Vagina (tissue), 2 donors: ENCODE measurements around the gene KRT71. TPM values are rescaled to one million over a fixed set of nuclear protein-coding genes. Genes with fewer than 3 reads are reported as not detected.

Experiments
- DNase-seq, 2 donors: peaks; one replicate each; pipeline ENCODE4 v3.0.0-alpha.2; 2017; ENCODE audit errors: extremely low spot score in 2 of 2
- H3K27ac ChIP-seq: fragments of 200-600 bp; sonication (generic); one replicate; pipeline ENCODE4 v1.5.1; 2019
- H3K27me3 ChIP-seq: fragments of 200-600 bp; sonication (generic); one replicate; pipeline ENCODE4 v1.5.1; 2019
- H3K36me3 ChIP-seq, 2 donors: fragments of 200-600 bp; sonication (generic); one replicate each; pipeline ENCODE4 v1.5.1; 2017 to 2019
- H3K4me1 ChIP-seq: fragments of 200-600 bp; sonication (generic); one replicate; pipeline ENCODE4 v1.5.1; 2019
- H3K4me3 ChIP-seq, 2 donors: fragments of 200-600 bp; sonication (generic); 1 replicate in 1 of 2; 2 replicates in 1 of 2; pipeline ENCODE4 v1.5.1; 2016 to 2019
- H3K9me3 ChIP-seq: fragments of 200-600 bp; sonication (generic); one replicate; pipeline ENCODE4 v1.5.1; 2019
- POLR2A ChIP-seq, 2 donors: fragments of 450-650 bp; IDR thresholded peaks; one replicate each; pipeline ENCODE4 v1.6.1; 2017; ENCODE audit warnings: antibody characterized with exemption in 2 of 2, mild to moderate bottlenecking in 2 of 2, moderate library complexity in 2 of 2
- POLR2AphosphoS5 ChIP-seq, 2 donors: sonication (generic); formaldehyde crosslinking; IDR thresholded peaks; one replicate each; pipeline ENCODE4 v1.9.0; 2017; ENCODE audit warnings: antibody characterized with exemption in 2 of 2, mild to moderate bottlenecking in 2 of 2, low read depth in 1 of 2; ENCODE audit not compliant: insufficient read depth in 1 of 2
- intact Hi-C: fragments of 100-400 bp; cut with DNase I; formaldehyde crosslinking; loops from one replicate; pipeline ENCODE4 v1.15.1; 2023
- total RNA-seq: library from RNA; depleted of rRNA; stranded (reverse); fragments of >200 nt; gene quantifications from one replicate; pipeline ENCODE4 v1.2.3, GENCODE V29; 2016
- TF ChIP-seq, protein P1 (sequence below), 3 experiments: fragments of 450-650 bp in 2 of 3; fragments of 200-600 bp in 1 of 3; sonication (generic) in 1 of 3; IDR thresholded peaks; one replicate each; pipeline ENCODE4 v1.5.1; 2017 to 2019; ENCODE audit warnings: antibody characterized with exemption in 3 of 3, mild to moderate bottlenecking in 2 of 3, moderate library complexity in 2 of 3

The KRT71 gene
- total RNA-seq, 1 donor from 2014 or later = not detected

DNA sequence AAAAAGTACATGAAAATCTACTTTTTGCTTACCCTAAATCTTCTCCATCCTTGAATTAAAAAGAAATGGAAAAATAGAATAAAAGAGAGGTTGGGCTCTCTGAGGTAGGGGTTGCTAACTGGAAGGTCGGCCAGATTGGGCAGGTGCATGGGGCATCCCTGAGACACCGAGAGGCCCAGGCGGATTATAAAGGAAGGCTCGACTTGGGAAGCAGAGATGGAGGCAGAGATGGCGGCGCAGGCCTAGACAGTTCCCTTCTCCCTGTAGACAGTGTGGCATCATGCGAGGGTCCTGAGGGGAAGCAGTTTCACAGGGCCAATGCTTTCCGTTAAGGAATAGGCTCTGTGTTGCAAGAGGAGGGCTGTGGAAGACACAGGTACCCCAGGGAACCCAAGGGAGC lies 24.4 kb upstream of the KRT71 start:
- TF ChIP-seq, protein P1, sequence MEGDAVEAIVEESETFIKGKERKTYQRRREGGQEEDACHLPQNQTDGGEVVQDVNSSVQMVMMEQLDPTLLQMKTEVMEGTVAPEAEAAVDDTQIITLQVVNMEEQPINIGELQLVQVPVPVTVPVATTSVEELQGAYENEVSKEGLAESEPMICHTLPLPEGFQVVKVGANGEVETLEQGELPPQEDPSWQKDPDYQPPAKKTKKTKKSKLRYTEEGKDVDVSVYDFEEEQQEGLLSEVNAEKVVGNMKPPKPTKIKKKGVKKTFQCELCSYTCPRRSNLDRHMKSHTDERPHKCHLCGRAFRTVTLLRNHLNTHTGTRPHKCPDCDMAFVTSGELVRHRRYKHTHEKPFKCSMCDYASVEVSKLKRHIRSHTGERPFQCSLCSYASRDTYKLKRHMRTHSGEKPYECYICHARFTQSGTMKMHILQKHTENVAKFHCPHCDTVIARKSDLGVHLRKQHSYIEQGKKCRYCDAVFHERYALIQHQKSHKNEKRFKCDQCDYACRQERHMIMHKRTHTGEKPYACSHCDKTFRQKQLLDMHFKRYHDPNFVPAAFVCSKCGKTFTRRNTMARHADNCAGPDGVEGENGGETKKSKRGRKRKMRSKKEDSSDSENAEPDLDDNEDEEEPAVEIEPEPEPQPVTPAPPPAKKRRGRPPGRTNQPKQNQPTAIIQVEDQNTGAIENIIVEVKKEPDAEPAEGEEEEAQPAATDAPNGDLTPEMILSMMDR (IDR thresholded peaks at IDR 0.05) = no peak
- TF ChIP-seq POLR2AphosphoS5 (IDR thresholded peaks at IDR 0.05; ENCODE audit: insufficient read depth in 1 of 2, low read depth in 1 of 2) (no peak), POLR2A (IDR thresholded peaks at IDR 0.05) (no peak)
- Histone ChIP-seq H3K4me1 (no peaks in the 10 kb centered on the region), H3K4me3 (no peak overlapping the region), H3K36me3 (no peaks in the 10 kb centered on the region), H3K27me3 (no peaks in the 10 kb centered on the region), H3K9me3 (no peaks in the 10 kb centered on the region), H3K27ac (no peak overlapping the region)
- intact Hi-C loops = no loop called here
- DNase-seq = no peak

DNA sequence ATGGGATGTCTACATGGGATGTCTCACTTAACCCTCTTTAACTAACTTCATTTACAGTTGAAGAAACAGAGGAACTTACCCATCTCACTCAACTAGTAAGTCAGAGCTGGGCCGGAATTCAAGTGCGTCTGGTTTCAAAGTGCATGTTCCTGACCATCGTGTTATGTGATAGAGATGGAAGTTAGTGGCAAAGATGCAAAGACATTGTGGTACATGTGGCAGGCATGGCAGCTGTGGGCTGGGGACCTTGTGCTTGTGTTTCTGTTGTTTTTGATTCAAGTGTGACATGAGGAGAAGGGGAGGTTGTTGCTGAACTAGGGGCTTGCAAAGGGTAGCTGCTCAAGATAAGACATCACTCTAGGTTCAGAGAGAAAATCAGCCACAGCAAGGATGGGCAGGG lies 23.0 kb upstream of the KRT71 start:
- no peaks in the 10 kb centered on the region for H3K4me1 ChIP-seq
- no peak overlapping the region for H3K27ac ChIP-seq
- no peak for TF ChIP-seq POLR2AphosphoS5 (IDR thresholded peaks at IDR 0.05; ENCODE audit: insufficient read depth in 1 of 2, low read depth in 1 of 2)
- TF ChIP-seq, protein P1 (IDR thresholded peaks at IDR 0.05) = no peak
- TF ChIP-seq POLR2A (IDR thresholded peaks at IDR 0.05) = no peak
- no peak overlapping the region for H3K4me3 ChIP-seq
- H3K36me3 ChIP-seq = no peaks in the 10 kb centered on the region
- H3K9me3 ChIP-seq = no peaks in the 10 kb centered on the region
- intact Hi-C loops = no loop called here
- no peak for DNase-seq
- H3K27me3 ChIP-seq = no peaks in the 10 kb centered on the region

DNA sequence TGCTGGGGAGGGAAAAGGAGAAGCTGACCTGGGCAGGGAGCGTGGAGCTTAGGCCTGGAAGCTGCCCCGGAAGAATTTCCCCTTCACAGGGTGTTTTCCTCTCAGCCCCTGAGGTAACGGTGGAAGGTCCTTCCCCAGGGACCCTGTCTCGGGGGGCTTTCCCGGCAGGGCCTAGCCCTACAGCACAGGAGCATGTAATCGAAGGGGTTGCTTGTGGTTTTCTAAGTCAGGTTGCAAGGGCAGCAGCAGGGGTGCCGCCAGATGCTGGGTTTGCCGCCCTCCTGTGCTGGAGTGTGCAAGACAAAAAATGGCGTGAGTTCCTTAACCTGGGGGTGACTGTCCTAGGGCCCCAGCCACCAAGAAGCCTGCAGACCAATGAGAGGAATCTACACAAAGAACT lies 22.3 kb upstream of the KRT71 start:
- DNase-seq = no peak
- H3K27ac ChIP-seq = no peak overlapping the region
- H3K4me1 ChIP-seq = no peaks in the 10 kb centered on the region
- intact Hi-C loops = no loop called here
- H3K4me3 ChIP-seq = no peak overlapping the region
- TF ChIP-seq, protein P1 (IDR thresholded peaks at IDR 0.05) = no peak
- no peak for TF ChIP-seq POLR2AphosphoS5 (IDR thresholded peaks at IDR 0.05; ENCODE audit: insufficient read depth in 1 of 2, low read depth in 1 of 2)
- no peak for TF ChIP-seq POLR2A (IDR thresholded peaks at IDR 0.05)
- no peaks in the 10 kb centered on the region for H3K9me3 ChIP-seq
- H3K36me3 ChIP-seq = no peaks in the 10 kb centered on the region
- no peaks in the 10 kb centered on the region for H3K27me3 ChIP-seq

DNA sequence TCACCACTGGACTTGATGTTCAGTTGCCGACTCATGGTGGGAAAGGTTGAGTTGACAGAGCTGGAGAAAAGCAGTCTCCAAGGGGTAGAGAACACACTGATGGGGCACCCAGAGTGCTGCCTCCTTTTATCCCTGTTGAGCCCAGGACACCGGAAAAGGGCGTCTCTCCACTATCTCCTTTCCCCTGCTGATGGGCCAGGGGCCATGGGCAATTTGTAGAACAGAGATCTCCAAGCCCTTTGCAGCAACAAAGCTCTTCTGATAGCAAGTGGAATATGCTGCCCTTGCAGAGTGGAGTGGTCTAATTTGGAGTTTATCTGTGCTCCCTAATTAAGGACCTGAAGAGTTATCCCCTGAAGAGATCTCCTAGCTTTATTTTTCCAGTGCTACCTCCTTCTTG lies 20.8 kb upstream of the KRT71 start, which contains the start of gene KRT74:
Gene KRT74 (minus strand): TSS at position 101 of the 400 bp plus-strand sequence. CDS start 66 bp downstream, at position 35.
- intact Hi-C loops = no loop called here
- no peaks in the 10 kb centered on the region for H3K9me3 ChIP-seq
- no peak within 1 kb of the TSS for H3K4me3 ChIP-seq
- TF ChIP-seq POLR2A (IDR thresholded peaks at IDR 0.05) = no peak
- TF ChIP-seq, protein P1 (IDR thresholded peaks at IDR 0.05) = no peak
- no peak for TF ChIP-seq POLR2AphosphoS5 (IDR thresholded peaks at IDR 0.05; ENCODE audit: insufficient read depth in 1 of 2, low read depth in 1 of 2)
- H3K27ac ChIP-seq = no peak within 1 kb of the TSS
- H3K4me1 ChIP-seq = no peaks in the 10 kb centered on the region
- no peak for DNase-seq
- H3K36me3 ChIP-seq = no peaks in the 10 kb centered on the region
- no peaks in the 10 kb centered on the region for H3K27me3 ChIP-seq

DNA sequence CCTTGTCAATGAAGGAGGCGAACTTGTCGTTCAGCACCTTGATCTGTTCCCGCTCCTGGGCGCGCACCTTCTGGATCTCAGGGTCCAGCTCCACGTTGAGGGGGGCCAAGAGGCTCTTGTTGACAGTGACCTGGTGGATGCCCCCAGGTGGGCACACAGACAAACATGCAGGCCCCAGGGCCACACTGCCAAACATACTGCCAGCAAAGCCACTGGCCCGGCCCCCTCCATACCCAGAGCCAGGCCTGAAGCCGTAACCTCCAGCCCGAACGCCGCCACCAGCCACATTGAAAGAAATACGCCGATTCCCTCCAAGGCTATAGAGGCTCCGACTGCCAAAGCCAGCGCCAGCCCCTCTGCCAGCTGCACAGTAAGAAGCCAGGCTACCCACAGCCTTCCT lies 20.4 kb upstream of the KRT71 start:
- Histone ChIP-seq H3K27me3 (no peaks in the 10 kb centered on the region), H3K9me3 (no peaks in the 10 kb centered on the region), H3K36me3 (no peaks in the 10 kb centered on the region), H3K4me1 (no peaks in the 10 kb centered on the region), H3K27ac (no peak overlapping the region), H3K4me3 (no peak overlapping the region)
- DNase-seq = no peak
- TF ChIP-seq, protein P1 (IDR thresholded peaks at IDR 0.05) = no peak
- TF ChIP-seq POLR2A (IDR thresholded peaks at IDR 0.05) (no peak), POLR2AphosphoS5 (IDR thresholded peaks at IDR 0.05; ENCODE audit: insufficient read depth in 1 of 2, low read depth in 1 of 2) (no peak)
- intact Hi-C loops = no loop called here
